22Rv1 (cell line): ENCODE measurements around the gene SELENOM.

Experiments used
- H3K27ac ChIP-seq: fragments of 450-650 bp; 2 replicates; pipeline ENCODE4 v1.5.1; 2017
- CTCF ChIP-seq: fragments of 450-650 bp; IDR thresholded peaks from 2 replicates; pipeline ENCODE4 v1.5.1; 2017; ENCODE audit warnings: mild to moderate bottlenecking
- ZFX ChIP-seq: fragments of 450-650 bp; IDR thresholded peaks from 2 replicates; pipeline ENCODE4 v1.6.1; 2017; ENCODE audit warnings: antibody characterized with exemption, borderline replicate concordance

Gene SELENOM

GRCh38 chr22:31099841-31100761, 7.3 kb downstream of the SELENOM start:
- no peak overlapping the region; the same call in 1 of the 2 replicates for H3K27ac ChIP-seq
- no peak for TF ChIP-seq ZFX
- no peak for TF ChIP-seq CTCF

GRCh38 chr22:31099386-31099785, 8.0 kb downstream of the SELENOM start:
- H3K27ac ChIP-seq, result peak overlapping the region; percentile 59
- no peak for TF ChIP-seq CTCF
- TF ChIP-seq ZFX, result no peak

- no peak for TF ChIP-seq ZFX
- 0 out of 2 replicates have a peak, but pooled peaks have one; percentile 5 for TF ChIP-seq CTCF
- peak overlapping the region; percentile 59 for H3K27ac ChIP-seq
Measured at GRCh38 chr22:31098632-31099110, 8.7 kb downstream of the SELENOM start.

GRCh38 chr22:31097941-31098631, 9.3 kb downstream of the SELENOM start:
- H3K27ac ChIP-seq, result peak overlapping the region; percentile 59
- TF ChIP-seq ZFX (no peak), CTCF (no peak)

GRCh38 chr22:31097539-31097938, 9.8 kb downstream of the SELENOM start:
- peak overlapping the region; percentile 59 for H3K27ac ChIP-seq

- H3K27ac ChIP-seq, result no peak overlapping the region
- TF ChIP-seq CTCF, result no peak
- no peak for TF ChIP-seq ZFX
Measured at GRCh38 chr22:31096657-31097279, 10.6 kb downstream of the SELENOM start.

GRCh38 chr22:31095637-31096249, 11.6 kb downstream of the SELENOM start:
- TF ChIP-seq CTCF, result no peak
- TF ChIP-seq ZFX, result no peak

More at GRCh38 chr22:31095637-31096249, 11.6 kb downstream of the SELENOM start:
- H3K27ac ChIP-seq, result no peak overlapping the region
